Fibroblast of pulmonary artery (primary cell): ENCODE data around the gene S100A8.

ENCODE experiments used
- DNase-seq: peaks from one replicate; pipeline ENCODE4 v3.0.0-alpha.2; 2010; ENCODE audit warnings: low read depth
- H3K4me3 ChIP-seq: replicated peaks from 2 replicates; pipeline ENCODE4 v1.5.1; 2011; ENCODE audit warnings: low read depth, mild to moderate bottlenecking, control low read depth, low read length, moderate library complexity
- TF ChIP-seq, protein P1 (sequence below): IDR thresholded peaks from 2 replicates; pipeline ENCODE4 v1.5.1; 2011; ENCODE audit warnings: mild to moderate bottlenecking, control low read depth, low read length, inconsistent platforms; ENCODE audit errors: missing control alignments

The S100A8 gene

DNA sequence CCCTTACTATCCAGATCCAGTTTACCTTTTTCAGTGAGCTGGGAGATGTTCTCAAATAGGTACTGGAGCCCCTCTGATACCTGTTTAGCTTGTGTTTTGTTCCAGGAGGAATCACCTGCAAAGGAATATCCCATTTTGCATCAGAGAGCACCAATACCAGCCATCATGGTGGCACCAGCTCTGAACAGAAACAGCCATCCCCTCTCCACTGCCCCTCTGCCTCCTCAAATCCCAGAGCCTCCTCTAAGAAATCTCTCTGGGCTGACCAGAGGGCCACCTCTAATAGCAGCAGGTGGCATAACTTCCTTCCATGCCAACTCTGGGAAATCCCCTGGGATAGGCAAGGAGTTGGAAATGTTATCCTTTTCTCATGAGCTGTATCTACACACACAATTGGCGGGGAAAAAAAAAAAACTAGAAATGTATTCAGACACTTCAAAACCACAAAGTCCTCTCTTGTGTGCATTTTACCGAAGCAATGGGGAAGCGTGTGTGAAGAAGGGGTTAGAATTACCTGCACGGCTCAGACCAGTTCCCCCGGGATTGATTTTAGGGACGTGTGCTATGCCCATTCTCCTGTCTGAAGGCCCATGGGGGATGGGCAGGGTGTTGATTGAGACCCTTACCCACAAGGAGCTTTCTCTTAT is 44.7 kb downstream of the S100A8 start:
- TF ChIP-seq, protein P1, sequence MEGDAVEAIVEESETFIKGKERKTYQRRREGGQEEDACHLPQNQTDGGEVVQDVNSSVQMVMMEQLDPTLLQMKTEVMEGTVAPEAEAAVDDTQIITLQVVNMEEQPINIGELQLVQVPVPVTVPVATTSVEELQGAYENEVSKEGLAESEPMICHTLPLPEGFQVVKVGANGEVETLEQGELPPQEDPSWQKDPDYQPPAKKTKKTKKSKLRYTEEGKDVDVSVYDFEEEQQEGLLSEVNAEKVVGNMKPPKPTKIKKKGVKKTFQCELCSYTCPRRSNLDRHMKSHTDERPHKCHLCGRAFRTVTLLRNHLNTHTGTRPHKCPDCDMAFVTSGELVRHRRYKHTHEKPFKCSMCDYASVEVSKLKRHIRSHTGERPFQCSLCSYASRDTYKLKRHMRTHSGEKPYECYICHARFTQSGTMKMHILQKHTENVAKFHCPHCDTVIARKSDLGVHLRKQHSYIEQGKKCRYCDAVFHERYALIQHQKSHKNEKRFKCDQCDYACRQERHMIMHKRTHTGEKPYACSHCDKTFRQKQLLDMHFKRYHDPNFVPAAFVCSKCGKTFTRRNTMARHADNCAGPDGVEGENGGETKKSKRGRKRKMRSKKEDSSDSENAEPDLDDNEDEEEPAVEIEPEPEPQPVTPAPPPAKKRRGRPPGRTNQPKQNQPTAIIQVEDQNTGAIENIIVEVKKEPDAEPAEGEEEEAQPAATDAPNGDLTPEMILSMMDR: no peak
- DNase-seq: no peak

DNA sequence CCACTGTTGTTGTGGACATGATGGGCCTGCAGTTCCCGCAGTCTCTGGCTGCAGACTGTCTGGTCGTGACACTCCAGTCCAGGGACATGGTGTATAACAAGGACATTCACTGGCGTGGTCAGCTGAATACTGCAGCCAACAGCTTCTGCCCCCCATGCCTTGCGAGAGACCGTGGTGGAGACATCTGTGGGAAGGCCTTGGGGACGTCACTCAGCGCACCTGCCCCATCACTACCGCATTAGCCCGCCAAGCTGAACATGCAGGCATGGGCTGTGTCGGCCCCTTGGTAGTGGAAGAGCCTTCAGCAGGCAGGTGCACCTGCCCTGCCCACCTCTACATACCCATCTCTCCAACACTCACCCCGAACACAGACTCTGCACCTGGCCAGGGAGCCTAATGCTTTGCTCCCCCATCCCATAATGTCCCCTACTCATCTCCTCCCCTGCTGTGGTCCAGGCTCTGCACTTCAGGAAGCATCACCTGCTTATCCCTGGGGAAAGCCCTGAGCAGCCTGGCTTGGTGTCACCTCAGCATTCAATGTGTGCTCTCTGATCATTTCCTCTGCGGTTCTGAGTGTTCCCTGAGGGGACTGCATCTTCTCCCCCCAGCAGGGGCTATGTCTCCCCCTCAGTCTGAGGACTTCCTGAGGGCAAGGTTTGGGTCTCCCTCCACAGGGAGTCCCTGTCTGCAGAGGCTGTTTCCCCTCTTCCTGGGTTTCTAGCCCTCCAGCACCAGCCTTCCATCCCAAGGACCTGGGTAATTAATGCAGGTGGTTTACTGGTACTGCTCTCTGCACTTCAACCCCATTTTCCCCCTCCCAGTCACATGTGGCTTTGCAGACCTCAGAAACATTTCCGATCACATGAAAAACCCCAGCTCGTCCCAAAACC is 45.4 kb downstream of the S100A8 start:
- TF ChIP-seq, protein P1: no peak
- DNase-seq: no peak
- no peak overlapping the region for H3K4me3 ChIP-seq

More for the DNA sequence above, 44.7 kb downstream of the S100A8 start:
- no peak overlapping the region for H3K4me3 ChIP-seq

DNA sequence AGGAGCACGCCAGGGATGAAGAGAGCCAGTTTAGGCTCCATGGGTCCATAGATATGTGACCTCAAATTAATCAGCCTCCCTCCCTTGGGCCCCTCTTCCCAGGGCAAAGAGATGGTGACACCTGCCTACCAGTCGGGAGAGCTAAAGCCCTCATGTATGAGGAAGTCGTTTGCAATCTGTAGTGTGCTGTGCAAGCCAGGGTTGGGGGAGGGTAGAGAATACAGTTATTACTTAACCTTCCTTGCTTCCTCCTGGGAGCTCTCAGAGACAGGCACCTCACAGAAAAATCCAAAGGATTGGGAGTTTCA is 46.2 kb downstream of the S100A8 start:
- DNase-seq: no peak
- TF ChIP-seq, protein P1: no peak
- H3K4me3 ChIP-seq: no peak overlapping the region

DNA sequence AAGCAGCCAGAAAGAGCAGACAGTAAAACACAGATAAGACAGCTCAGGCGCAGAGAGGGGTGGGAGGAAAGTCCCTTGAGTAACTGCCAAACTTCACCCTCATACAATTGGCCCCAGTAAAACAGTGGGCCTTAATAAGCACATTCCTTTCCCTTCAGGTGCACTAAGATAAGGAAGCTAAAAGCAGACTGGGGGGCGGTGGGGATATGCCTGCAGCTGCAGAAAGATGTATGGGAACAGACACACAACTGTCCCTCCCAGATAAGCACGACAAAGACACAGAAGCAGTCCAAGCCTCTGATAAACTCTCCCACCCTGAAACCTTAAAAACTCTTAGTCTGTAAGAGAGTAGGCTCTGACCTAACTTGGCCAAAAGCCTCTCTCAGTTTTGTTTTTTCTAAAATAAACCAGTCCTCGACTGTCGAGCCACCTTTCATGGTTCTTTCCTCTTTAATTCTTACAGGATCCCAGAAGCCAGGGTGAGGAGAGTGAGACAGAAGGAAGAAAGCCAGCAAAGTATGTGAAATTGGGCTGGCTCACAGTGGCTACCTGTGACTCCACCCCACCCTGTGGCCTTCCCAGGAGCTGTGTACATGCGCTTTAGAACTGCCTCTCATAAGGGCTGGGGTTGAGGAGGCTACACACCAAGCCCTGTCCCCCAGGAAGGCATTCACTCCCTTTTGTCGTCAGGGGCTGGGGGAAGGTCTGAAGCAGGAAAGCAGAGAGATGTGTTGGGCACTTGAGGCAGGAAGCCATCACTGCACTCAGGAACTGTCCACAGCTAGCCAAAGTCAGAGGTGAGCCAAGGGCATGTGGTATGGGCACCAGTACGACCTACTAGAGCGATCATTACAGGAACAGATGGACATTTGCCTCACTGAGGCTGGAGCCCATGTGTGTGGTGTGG is 46.8 kb downstream of the S100A8 start:
- TF ChIP-seq, protein P1: no peak
- H3K4me3 ChIP-seq: no peak overlapping the region
- no peak for DNase-seq

DNA sequence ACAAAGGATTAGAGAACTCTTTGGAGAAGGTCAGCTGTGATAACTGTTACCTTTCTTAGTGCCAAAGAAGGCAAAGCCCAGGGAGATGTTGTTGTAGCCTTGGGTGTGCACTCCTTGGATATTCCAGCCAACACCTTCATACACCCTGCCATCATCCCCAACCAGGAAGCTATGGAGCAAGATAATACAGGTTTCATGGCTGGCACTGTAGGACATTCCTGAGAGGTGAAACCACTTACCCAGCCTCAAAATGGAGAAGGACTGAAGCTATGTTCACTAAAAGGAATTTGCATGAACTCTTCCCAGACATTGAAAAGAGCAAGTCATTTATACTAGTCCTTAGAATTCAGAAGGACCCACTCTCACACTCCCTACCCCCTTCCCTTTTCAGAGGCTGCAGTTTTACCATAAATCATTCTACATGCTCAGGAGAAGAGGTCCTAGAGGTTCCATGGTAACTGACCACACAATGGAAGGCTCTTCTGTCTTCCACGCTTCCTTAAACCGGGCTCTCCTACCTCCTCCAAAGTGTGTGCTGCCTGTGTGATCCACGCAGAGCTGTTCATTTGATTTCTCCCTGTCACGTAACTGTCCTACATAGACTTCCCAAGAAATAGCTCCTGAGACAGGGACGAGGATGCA is 47.7 kb downstream of the S100A8 start:
- TF ChIP-seq, protein P1: no peak
- DNase-seq: no peak
- H3K4me3 ChIP-seq: no peak overlapping the region

DNA sequence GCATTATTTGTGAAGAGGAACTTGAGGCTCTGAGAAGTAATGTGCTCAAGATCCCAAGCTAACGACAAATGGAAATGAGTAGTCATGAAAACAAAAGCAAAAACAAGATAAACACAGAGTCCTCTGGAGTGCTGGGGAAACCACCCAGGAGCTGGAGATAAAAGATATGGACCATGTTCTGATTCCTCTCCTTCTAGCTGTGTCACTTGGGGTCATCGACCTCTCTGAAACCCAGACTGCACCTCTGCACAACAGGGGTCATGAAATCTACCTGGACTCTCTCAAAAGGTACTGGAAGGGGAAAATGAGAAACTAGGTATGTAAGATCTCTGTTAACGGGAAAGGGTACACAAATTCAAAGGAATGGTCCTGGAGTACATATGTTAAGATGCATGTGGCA is 48.7 kb downstream of the S100A8 start:
- TF ChIP-seq, protein P1: no peak
- DNase-seq: no peak

More for the DNA sequence above, 48.7 kb downstream of the S100A8 start:
- no peak overlapping the region for H3K4me3 ChIP-seq
